Glomerular visceral epithelial cell (primary cell): ENCODE data around the gene ZFAND6.
"Not testable (repeated sequence)": the region's sequence is repeated elsewhere in the genome, so short reads cannot be mapped to it uniquely, and the experiment has no call there.

Source experiments
- DNase-seq: peaks from one replicate; pipeline ENCODE4 v3.0.0-alpha.2; 2016; ENCODE audit errors: extremely low spot score

The ZFAND6 gene

DNA sequence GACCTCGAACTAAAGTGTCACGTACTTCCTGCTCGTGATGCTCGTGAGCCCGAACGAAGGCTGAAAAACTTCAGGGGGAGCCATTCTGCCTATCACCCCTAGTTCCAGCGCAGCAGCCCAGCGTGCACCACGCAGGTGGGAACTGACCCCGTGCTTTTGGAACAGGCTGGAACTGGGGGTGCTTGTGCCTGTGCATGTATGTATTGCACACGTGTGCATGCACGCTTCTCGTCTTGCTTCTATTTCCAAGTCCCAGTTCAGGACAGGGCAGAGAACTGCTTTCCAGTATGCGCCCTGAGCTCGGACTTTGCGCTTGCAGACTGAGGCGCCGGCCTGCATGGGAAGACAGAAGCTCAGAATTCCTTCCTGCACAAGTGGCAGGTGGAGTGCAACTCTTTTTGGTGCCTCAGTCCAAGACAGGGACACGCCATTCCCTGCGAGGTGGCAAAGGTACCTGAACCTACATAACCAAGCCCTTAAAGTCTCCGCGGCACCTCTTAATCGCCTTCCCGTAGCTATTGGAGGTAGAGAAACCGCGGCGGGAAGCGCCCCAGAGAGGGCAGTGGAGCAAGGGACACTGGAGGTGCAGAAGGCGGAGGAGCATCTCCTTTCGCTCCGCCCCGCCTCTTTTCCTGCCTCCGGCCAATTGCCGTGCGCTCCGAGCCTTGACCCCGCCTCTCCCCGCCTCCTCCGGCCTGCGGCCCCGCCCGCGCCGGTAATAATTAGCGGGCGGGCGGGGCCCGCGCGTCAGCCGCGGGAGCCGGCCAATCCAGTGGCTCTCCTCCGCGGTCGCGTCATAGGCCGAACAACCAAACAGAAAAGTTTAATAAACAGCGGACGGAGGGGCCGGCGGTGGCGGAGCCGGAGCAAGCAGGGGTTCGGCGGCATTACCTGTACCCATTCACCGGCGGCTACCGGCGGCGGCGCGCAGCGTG, at the start of gene ZFAND6:
ZFAND6 (plus strand) TSS at position 826 of the 935 bp plus-strand sequence. CDS start 60,669 bp downstream, outside the sequence.
- DNase-seq = peak; percentile 96

- peak; percentile 25 for DNase-seq
These were observed 49.3 kb upstream of the ZFAND6 start for GRCh38 chr15:80010131-80010673.

- not testable (repeated sequence) for DNase-seq
These were observed 48.4 kb upstream of the ZFAND6 start for GRCh38 chr15:80011041-80011523.

DNA sequence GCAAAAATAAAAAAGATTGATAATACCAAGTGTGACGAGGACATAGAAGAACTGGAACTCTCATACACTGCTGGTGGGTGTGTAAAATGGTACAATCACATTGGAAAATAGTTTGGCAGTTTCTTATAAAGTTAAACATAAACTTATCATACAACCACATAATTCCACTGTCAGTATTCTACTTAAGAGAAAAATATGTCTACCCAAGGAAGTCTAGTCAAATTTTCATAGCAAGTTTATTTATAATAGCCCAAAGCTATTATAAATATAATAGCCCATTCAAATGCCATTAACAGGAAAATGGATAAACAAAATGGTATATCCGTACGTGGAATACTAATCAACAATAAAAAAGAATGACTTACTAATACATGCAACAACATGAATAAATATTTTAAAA, 47.9 kb upstream of the ZFAND6 start:
- DNase-seq = no peak

DNA sequence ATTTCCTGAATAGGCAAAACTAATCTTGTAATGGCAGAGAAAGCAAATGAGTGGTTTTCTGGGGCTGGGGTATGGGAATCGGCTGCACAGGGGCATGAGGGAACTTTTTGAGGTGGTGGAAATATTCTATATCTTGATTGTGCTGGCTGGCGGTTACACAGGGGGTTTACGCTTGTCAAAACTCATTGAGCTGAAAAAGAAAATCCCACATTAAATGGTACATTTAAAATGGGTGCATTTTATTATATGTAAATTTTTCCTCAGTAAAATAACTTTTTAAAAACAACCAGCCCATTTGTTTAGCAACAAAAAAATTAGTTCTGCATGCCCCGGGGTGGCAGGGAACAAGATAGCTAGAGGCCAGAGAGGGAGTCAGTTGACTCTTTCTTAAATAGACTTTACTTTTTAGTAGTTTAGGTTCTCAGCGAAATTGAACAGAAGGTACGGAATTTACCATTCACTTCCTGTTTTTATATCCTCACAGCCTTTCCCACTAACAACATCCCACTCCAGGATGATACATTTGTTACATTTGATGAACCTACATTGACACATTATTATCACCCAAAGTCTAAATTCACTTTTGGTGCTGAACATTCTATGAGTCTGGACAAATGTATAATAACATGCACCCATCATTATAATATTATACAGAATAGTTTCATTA, 47.3 kb upstream of the ZFAND6 start:
- no peak for DNase-seq

DNA sequence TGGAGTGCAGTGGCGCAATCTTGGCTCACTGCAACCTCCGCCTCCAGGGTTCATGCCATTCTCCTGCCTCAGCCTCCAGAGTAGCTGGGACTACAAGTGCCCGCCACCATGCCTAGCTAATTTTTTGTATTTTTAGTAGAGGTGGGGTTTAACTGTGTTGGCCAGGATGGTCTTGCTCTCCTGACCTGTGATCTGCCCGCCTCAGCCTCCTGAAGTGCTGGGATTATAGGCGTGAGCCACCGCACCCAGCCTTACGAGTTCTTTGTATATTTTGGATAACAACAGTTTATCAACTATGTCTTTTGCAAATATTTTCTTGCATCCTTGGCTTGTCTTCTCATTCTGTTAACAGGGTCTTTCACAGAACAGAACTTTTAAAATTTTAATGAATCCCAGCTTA, 45.3 kb upstream of the ZFAND6 start:
- not testable (repeated sequence) for DNase-seq

- DNase-seq = no peak
These were observed 44.3 kb upstream of the ZFAND6 start for GRCh38 chr15:80015156-80015555.

- DNase-seq = not testable (repeated sequence)
These were observed 43.0 kb upstream of the ZFAND6 start for GRCh38 chr15:80016506-80016905.

GRCh38 chr15:80017139-80017538, 42.3 kb upstream of the ZFAND6 start:
- DNase-seq = not testable (repeated sequence)

DNA sequence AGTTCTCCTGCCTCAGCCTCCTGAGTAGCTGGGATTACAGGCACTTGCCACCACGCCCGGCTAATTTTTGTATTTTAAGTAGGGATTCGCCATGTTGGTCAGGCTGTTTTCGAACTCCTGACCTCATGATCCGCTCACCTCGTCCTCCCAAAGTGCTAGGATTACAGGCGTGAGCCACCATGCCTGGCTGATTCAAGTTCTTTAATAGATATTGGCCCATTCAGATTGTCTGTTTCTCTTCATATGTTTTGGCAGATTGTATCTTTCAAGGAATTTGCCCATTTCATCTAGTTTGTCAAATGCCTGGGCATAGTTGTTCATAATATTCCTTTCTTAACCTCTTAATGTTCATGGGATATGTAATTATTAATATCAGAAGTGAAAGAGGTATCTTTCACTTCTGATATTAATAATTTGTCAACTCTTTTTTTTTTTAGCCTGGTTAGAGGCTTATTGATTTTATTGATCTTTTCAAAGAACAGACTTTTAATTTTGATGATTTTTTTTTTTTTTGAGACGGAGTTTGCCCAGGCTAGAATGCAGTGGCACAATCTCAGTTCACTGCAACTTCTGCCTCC, 40.2 kb upstream of the ZFAND6 start:
- DNase-seq = no peak

DNA sequence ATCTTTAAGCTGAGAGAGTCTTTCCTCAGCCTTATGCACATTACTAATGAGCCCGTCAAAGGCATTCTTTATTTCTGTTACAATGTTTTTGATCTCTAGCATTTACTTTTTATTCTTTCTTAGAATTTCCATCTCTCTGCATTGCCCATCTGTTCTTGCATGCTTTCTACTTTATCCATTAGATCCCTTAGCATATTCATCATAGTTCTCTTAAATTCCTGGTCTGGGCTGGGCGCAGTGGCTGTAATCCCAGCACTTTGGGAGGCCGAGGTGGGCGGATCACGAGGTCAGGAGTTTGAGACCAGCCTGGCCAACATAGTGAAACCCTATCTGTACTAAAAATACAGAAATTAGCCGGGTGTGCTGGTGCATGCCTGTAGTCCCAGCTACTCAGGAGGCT, 39.3 kb upstream of the ZFAND6 start:
- not testable (repeated sequence) for DNase-seq

GRCh38 chr15:80020731-80021130, 38.7 kb upstream of the ZFAND6 start:
- no peak for DNase-seq

DNA sequence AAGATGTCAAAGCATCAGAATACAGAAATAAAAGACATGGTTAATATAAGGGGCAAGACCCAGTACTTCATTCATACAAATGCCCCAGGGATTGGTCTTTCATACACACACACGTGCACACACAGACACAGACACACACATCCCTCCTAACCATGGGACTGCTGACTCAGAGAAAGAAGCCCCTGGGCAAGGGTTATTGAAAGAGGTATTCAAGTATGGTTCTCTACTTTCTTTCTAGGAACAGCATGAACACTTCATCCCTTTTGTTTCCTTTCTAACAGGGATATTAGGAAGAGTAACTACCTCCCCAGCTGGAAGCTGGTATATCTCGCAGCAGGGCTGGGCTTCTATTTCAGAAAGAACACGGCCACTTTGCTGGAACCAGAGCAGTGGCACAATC, 33.2 kb upstream of the ZFAND6 start:
- DNase-seq = no peak

GRCh38 chr15:80026754-80027153, 32.7 kb upstream of the ZFAND6 start:
- no peak for DNase-seq

DNA sequence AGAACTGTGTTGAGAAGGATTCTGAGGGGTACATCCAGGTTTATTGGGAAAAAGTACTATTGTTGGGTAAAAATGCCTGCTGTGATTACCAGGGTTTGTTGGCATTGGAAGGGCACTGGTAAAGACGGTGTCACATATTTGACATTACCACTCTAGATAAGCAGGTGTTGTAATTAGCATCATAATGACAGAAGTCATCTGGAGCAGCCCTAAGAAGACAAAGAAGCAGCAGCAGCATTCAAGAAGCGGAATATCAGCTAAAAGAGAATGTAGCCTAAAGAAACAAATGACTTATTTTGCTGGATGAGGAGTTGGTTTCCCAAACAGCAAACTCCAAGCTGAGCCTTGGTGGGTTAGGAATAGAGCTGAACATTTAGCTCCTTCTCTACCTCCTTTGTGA, 30.5 kb upstream of the ZFAND6 start:
- no peak for DNase-seq

DNA sequence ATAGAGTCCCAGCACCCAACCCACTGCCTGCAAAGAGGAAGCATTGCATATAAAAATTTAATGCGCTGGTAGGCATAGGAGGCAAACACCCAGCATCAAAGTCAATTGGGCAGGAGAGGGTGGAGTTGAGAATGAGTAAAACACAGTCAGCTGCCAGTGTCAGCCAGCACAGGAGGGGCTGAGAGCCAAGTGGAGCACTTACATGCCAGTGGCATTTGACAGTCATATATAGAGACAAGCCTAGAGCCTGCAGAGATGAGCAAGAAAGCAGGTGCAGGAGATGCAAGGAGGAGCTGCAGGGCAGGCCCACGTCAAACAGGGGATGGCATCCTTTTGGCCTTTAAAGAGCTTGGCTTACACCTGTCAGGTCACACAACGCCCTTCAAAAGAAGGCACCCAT, 27.6 kb upstream of the ZFAND6 start:
- no peak for DNase-seq

- DNase-seq = no peak
These were observed 24.8 kb upstream of the ZFAND6 start for GRCh38 chr15:80034629-80035028.

- no peak for DNase-seq
These were observed 23.4 kb upstream of the ZFAND6 start for GRCh38 chr15:80036071-80036470.

DNA sequence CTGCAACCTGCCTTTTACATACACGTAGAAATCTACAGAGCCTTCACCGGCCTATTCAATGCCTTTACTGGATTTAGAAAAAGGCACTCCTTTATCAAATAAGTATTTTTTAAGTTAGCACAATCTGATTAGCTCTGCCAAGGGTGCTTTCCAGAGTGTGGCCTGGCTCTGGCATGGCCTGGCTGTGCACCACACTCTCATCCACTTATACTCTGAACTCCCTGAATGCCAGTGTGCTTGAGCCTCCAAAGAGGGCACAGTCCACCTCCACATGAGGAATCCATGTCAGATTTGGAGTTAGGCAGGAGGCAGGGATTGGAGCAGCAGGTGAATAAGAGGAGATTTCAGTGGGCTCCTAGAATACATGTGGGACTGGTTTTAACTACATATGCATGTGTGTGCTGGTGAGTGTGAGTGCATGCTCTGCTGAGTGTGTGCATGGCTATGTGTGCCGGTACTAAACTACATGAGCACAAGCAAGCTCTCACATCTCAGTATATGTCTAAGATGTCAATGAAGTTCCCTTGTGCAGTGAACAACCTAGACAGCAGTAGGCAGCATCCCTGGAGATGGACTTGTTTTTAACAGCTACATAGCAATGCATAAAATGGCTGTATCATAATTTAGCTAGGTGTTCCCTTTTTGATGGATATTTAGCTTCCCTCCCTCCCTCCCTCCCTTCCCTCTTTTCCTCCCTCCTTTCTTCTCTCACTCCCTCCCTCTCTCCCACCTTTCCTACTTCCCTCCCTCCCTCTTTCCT, 17.8 kb upstream of the ZFAND6 start:
- DNase-seq = no peak

- no peak for DNase-seq
These were observed 16.9 kb upstream of the ZFAND6 start for GRCh38 chr15:80042568-80042967.

DNA sequence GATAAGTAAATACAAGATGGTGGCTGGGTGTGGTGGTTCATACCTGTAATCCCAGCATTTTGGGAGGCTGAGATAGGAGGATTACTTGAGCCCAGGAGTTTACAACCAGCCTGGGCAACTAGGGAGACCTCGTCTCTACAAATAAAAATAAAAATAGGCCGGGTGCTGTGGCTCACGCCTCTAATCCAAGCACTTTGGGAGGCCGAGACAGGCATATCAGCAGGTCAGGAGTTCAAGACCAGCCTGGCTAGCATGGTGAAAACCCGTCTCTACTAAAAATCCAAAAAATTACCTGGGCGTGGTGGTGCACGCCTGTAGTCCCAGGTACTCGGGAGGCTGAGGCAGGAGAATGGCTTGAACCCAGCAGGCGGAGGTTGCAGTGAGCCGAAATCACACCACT, 14.3 kb upstream of the ZFAND6 start:
- DNase-seq = not testable (repeated sequence)
